Endothelial cell of umbilical vein (primary cell): ENCODE results near the gene SMIM21. TPM values are rescaled to one million over a fixed set of nuclear protein-coding genes. Genes with fewer than 3 reads are reported as not detected.

Source experiments
- BruUV-seq: library from RNA; stranded (reverse); fragments of 400-500 nt; replicated peaks from 2 replicates; lab custom pipeline; 2021; lab: Mats Ljungman, UMichigan
- CTCF ChIA-PET: fragments of 300-600, 350-600 bp; sonication (Branson Sonifier 250); formaldehyde crosslinking; loops from one replicate; lab custom pipeline; 2021; ENCODE audit warnings: antibody characterized with exemption, inconsistent platforms; lab: Charles Lee
- POLR2A ChIA-PET: fragments of 300-600, 350-600 bp; sonication (Branson Sonifier 250); formaldehyde crosslinking; loops from one replicate; lab custom pipeline; 2021; ENCODE audit warnings: antibody characterized with exemption, inconsistent platforms; lab: Charles Lee
- DNase-seq: peaks from one replicate; pipeline ENCODE4 v3.0.0-alpha.2; 2011; ENCODE audit warnings: low read depth, low spot score
- FAIRE-seq: peaks from 2 replicates; lab custom pipeline; 2011; peaks lifted over from hg19 to GRCh38; lab: Jason Lieb, UNC
- H2AFZ ChIP-seq: 2 replicates; pipeline ENCODE4 v1.6.0; 2012; ENCODE audit warnings: low read depth, low read length, control low read depth, inconsistent platforms
- H3K27ac ChIP-seq: 2 replicates; pipeline ENCODE4 v1.5.1; 2011; ENCODE audit warnings: low read depth, mild to moderate bottlenecking, control low read depth, low read length, moderate library complexity; ENCODE audit not compliant: insufficient read depth
- H3K27me3 ChIP-seq, 2 experiments: 2 replicates each; pipeline versions ENCODE4 v1.6.0 to v1.6.1; 2011; ENCODE audit warnings: low read length in 2 of 2, mixed read lengths in 1 of 2; ENCODE audit not compliant: control insufficient read depth in 2 of 2, insufficient read depth in 2 of 2
- H3K36me3 ChIP-seq, 2 experiments: 2 replicates in 1 of 2; 3 replicates in 1 of 2; pipeline ENCODE4 v1.5.1; 2011; ENCODE audit warnings: low read length in 2 of 2, mild to moderate bottlenecking in 1 of 2, moderate library complexity in 1 of 2; ENCODE audit not compliant: control insufficient read depth in 2 of 2, insufficient read depth in 2 of 2; ENCODE audit errors: extremely low read depth in 1 of 2
- H3K4me1 ChIP-seq: 3 replicates; pipeline ENCODE4 v1.5.1; 2011; ENCODE audit warnings: mild to moderate bottlenecking, low read length; ENCODE audit not compliant: control insufficient read depth, insufficient read depth; ENCODE audit errors: extremely low read depth
- H3K4me2 ChIP-seq: 2 replicates; pipeline ENCODE4 v1.6.1; 2011; ENCODE audit warnings: low read length, control low read depth, mixed read lengths; ENCODE audit not compliant: insufficient read depth
- H3K4me3 ChIP-seq, 3 experiments: fragments of 200-600 bp in 1 of 3; sonication (generic), shearing (Covaris generic) in 1 of 3; replicated peaks in 1 of 3; 2 replicates each; pipeline ENCODE4 v1.5.1; 2011 to 2016; ENCODE audit warnings: control low read depth in 3 of 3, low read length in 3 of 3, mild to moderate bottlenecking in 2 of 3, inconsistent platforms in 1 of 3, low read depth in 1 of 3, moderate library complexity in 1 of 3; ENCODE audit not compliant: insufficient read depth in 1 of 3
- H3K79me2 ChIP-seq: 2 replicates; pipeline ENCODE4 v1.6.0; 2012; ENCODE audit warnings: low read length, inconsistent platforms; ENCODE audit not compliant: control insufficient read depth, insufficient read depth
- H3K9ac ChIP-seq: replicated peaks from 2 replicates; pipeline ENCODE3; 2011; ENCODE audit warnings: low read length, control low read depth; ENCODE audit not compliant: insufficient read depth; ENCODE audit errors: extremely low read depth
- H3K9me1 ChIP-seq: replicated peaks from 3 replicates; pipeline ENCODE4 v1.6.0; 2011; ENCODE audit warnings: mild to moderate bottlenecking, low read length; ENCODE audit not compliant: control insufficient read depth, insufficient read depth; ENCODE audit errors: extremely low read depth
- H3K9me3 ChIP-seq: replicated peaks from 2 replicates; pipeline ENCODE4 v1.5.1; 2012; ENCODE audit warnings: low read length, inconsistent platforms; ENCODE audit not compliant: control insufficient read depth, insufficient read depth
- H4K20me1 ChIP-seq: replicated peaks from 2 replicates; pipeline ENCODE3; 2011; ENCODE audit warnings: mild to moderate bottlenecking, low read length; ENCODE audit not compliant: control insufficient read depth, insufficient read depth; ENCODE audit errors: extremely low read depth
- EZH2 ChIP-seq: IDR thresholded peaks from 2 replicates; pipeline ENCODE4 v1.6.1; 2012; ENCODE audit warnings: borderline replicate concordance, low read depth, mild to moderate bottlenecking, moderate library complexity, low read length, inconsistent platforms; ENCODE audit not compliant: severe bottlenecking
- FOS ChIP-seq: IDR thresholded peaks from 2 replicates; pipeline ENCODE4 v1.6.1; 2011; ENCODE audit warnings: mild to moderate bottlenecking, low read length, moderate library complexity, borderline replicate concordance; ENCODE audit not compliant: insufficient read depth
- GATA2 ChIP-seq: IDR thresholded peaks from 2 replicates; pipeline ENCODE4 v1.7.0; 2011; ENCODE audit warnings: low read depth, mild to moderate bottlenecking, moderate library complexity, mixed read lengths, low read length; ENCODE audit not compliant: insufficient read length, insufficient read depth
- JUN ChIP-seq: IDR thresholded peaks from 2 replicates; pipeline ENCODE4 v1.6.1; 2011; ENCODE audit warnings: borderline replicate concordance, low read depth; ENCODE audit not compliant: insufficient read length, insufficient read depth
- MAX ChIP-seq: IDR thresholded peaks from 2 replicates; pipeline ENCODE4 v1.6.1; 2011; ENCODE audit not compliant: insufficient read depth, insufficient read length
- MYC ChIP-seq: IDR thresholded peaks from one replicate; pipeline ENCODE4 v1.6.1; 2011; ENCODE audit warnings: mild to moderate bottlenecking, low read depth, low read length
- POLR2A ChIP-seq: IDR thresholded peaks from 2 replicates; pipeline ENCODE4 v1.6.1; 2012; ENCODE audit warnings: low read depth, mild to moderate bottlenecking, control low read depth, low read length
- POLR2AphosphoS5 ChIP-seq: IDR thresholded peaks from 2 replicates; pipeline ENCODE4 v1.6.1; 2012; ENCODE audit warnings: low read depth, mild to moderate bottlenecking, control low read depth, low read length, moderate library complexity; ENCODE audit not compliant: insufficient read depth
- dilution Hi-C: fragments of 300-500 bp; cut with MboI; formaldehyde crosslinking; loops from one replicate; pipeline ENCODE4 v1.15.0; 2019; ENCODE audit warnings: low sequenced_read_pairs; ENCODE audit not compliant: extremely low pct_ligation_motif_present
- intact Hi-C: fragments of 100-400 bp; cut with micrococcal nuclease; formaldehyde crosslinking; loops from one replicate; pipeline ENCODE4 v1.10.0; 2022
- polyA plus RNA-seq, 4 experiments: library from polyadenylated mRNA; depleted of rRNA in 3 of 4; stranded (reverse) in 3 of 4; unstranded in 1 of 4; fragments of >200 nt; gene quantifications; 2 replicates each; pipeline versions ENCODE4 v1.2.1 to v1.2.3, GENCODE V29; 2011 to 2012; ENCODE audit warnings: missing spikeins in 1 of 4
- total RNA-seq: library from RNA; stranded (reverse); gene quantifications from 2 replicates; pipeline ENCODE4 v1.2.3, GENCODE V29; 2021
- TF ChIP-seq, protein P1 (sequence below), 2 donors: IDR thresholded peaks; 1 replicate in 1 of 2; 2 replicates in 1 of 2; pipeline ENCODE4 v1.5.1; 2011; ENCODE audit warnings: low read length in 2 of 2, mild to moderate bottlenecking in 2 of 2, moderate library complexity in 2 of 2, control low read depth in 1 of 2, inconsistent platforms in 1 of 2, low read depth in 1 of 2; ENCODE audit not compliant: insufficient read depth in 1 of 2; ENCODE audit errors: extremely low read depth in 1 of 2

SMIM21 gene
- total and polyA plus RNA-seq, 2 donors (not counting 3 experiments of a cell fraction or from before 2014, with no cell fraction given): not detected

DNA sequence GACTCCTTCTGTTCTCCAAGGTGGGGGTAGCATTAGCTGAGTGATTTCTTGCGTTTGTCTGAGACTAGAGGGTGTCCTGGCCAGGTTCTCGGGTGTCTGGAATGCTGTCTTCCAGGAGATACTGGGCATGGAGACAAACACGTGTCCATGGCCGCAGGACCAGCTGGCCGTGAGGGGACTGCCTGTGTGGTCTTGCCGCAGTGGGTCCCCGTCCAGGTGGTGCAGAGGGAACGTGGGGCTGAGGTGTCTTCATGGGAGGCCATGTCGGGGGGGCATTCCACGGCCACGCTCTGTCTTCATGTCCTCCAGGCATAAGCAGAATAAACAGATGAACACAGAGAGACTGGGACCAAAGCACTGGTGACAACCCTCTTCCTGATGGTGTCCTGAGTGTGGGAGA lies 66.6 kb downstream of the SMIM21 start:
- DNase-seq (no peak), FAIRE-seq (no peak)
- H3K27me3 ChIP-seq: no peaks in the 10 kb centered on the region
- H3K9me3 ChIP-seq: no peaks in the 10 kb centered on the region
- no peak overlapping the region for H3K4me3 ChIP-seq
- BruUV-seq: no TSS peak
- H2AFZ ChIP-seq: no peak overlapping the region
- H3K9me1 ChIP-seq: no peaks in the 10 kb centered on the region
- CTCF ChIA-PET: no interaction called here
- H3K4me2 ChIP-seq: no peak overlapping the region
- TF ChIP-seq EZH2 (no peak), POLR2A (no peak), JUN (no peak), MAX (no peak), GATA2 (no peak), MYC (no peak), FOS (no peak), POLR2AphosphoS5 (no peak)
- TF ChIP-seq, protein P1, sequence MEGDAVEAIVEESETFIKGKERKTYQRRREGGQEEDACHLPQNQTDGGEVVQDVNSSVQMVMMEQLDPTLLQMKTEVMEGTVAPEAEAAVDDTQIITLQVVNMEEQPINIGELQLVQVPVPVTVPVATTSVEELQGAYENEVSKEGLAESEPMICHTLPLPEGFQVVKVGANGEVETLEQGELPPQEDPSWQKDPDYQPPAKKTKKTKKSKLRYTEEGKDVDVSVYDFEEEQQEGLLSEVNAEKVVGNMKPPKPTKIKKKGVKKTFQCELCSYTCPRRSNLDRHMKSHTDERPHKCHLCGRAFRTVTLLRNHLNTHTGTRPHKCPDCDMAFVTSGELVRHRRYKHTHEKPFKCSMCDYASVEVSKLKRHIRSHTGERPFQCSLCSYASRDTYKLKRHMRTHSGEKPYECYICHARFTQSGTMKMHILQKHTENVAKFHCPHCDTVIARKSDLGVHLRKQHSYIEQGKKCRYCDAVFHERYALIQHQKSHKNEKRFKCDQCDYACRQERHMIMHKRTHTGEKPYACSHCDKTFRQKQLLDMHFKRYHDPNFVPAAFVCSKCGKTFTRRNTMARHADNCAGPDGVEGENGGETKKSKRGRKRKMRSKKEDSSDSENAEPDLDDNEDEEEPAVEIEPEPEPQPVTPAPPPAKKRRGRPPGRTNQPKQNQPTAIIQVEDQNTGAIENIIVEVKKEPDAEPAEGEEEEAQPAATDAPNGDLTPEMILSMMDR (IDR thresholded peaks at IDR 0.05; ENCODE audit: extremely low read depth in 1 of 2, insufficient read depth in 1 of 2, low read depth in 1 of 2, low read length in 2 of 2): no peak
- no peak overlapping the region for H3K9ac ChIP-seq
- POLR2A ChIA-PET: no interaction called here
- intact Hi-C loops: no loop called here
- no peaks in the 10 kb centered on the region for H3K79me2 ChIP-seq
- H4K20me1 ChIP-seq: no peaks in the 10 kb centered on the region
- no peaks in the 10 kb centered on the region for H3K36me3 ChIP-seq
- no peaks in the 10 kb centered on the region for H3K4me1 ChIP-seq
- no peak overlapping the region for H3K27ac ChIP-seq
- dilution Hi-C loops: no loop called here
